Karpas-422 (cell line): ENCODE measurements around the gene DEFB121. TPM values are rescaled to one million over a fixed set of nuclear protein-coding genes. Genes with fewer than 3 reads are reported as not detected.

ENCODE experiments used
- DNase-seq: peaks from one replicate; pipeline ENCODE4 v3.0.0-alpha.2; 2015
- H2AFZ ChIP-seq: fragments of 200-600 bp; sonication (generic); 2 replicates; pipeline ENCODE4 v1.6.1; 2014; ENCODE audit warnings: antibody characterized with exemption, low read length, mixed read lengths
- H3K27ac ChIP-seq: fragments of 200-600 bp; sonication (generic); 2 replicates; pipeline ENCODE4 v1.5.1; 2014; ENCODE audit warnings: mild to moderate bottlenecking, low read length, moderate library complexity
- H3K27me3 ChIP-seq: fragments of 200-600 bp; sonication (generic); 2 replicates; pipeline ENCODE4 v1.6.1; 2014; ENCODE audit warnings: low read length, mixed read lengths
- H3K36me3 ChIP-seq: fragments of 200-600 bp; sonication (generic); 2 replicates; pipeline ENCODE4 v1.6.1; 2014; ENCODE audit warnings: low read length, mixed read lengths; ENCODE audit not compliant: insufficient read depth
- H3K4me1 ChIP-seq: fragments of 200-600 bp; sonication (generic); 2 replicates; pipeline ENCODE4 v1.6.1; 2014; ENCODE audit warnings: mild to moderate bottlenecking, low read length, mixed read lengths
- H3K4me2 ChIP-seq: fragments of 200-600 bp; sonication (generic); 2 replicates; pipeline ENCODE4 v1.6.1; 2014; ENCODE audit warnings: low read length, low read depth, mild to moderate bottlenecking; ENCODE audit not compliant: poor library complexity, severe bottlenecking
- H3K4me3 ChIP-seq: fragments of 200-600 bp; sonication (generic); 2 replicates; pipeline ENCODE4 v1.5.1; 2014; ENCODE audit warnings: mild to moderate bottlenecking, antibody characterized with exemption, low read length, mixed read lengths
- H3K79me2 ChIP-seq: fragments of 200-600 bp; sonication (generic); 2 replicates; pipeline ENCODE4 v1.6.1; 2014; ENCODE audit warnings: mild to moderate bottlenecking, low read length, mixed read lengths
- H3K9ac ChIP-seq: fragments of 200-600 bp; sonication (generic); 2 replicates; pipeline ENCODE4 v1.6.0; 2014; ENCODE audit warnings: low read length
- H3K9me2 ChIP-seq: fragments of 200-600 bp; sonication (generic), shearing (Covaris generic); replicated peaks from 2 replicates; pipeline ENCODE4 v1.6.0; 2014; ENCODE audit warnings: mild to moderate bottlenecking, low read length, moderate library complexity; ENCODE audit not compliant: insufficient read depth
- H3K9me3 ChIP-seq: fragments of 300-700, 200-600 bp; sonication (generic); 2 replicates; pipeline ENCODE4 v1.6.1; 2014; ENCODE audit warnings: low read length, mixed read lengths
- H4K20me1 ChIP-seq: fragments of 200-600 bp; sonication (generic); 2 replicates; pipeline ENCODE4 v1.6.1; 2014; ENCODE audit warnings: mild to moderate bottlenecking, antibody characterized with exemption, low read length, low read depth; ENCODE audit not compliant: insufficient read depth
- total RNA-seq: library from RNA; depleted of rRNA; stranded (reverse); fragments of >200 nt; shearing (Covaris generic); gene quantifications from 2 replicates; pipeline ENCODE4 v1.2.3, GENCODE V29; 2014; ENCODE audit warnings: low replicate concordance; rRNA removed

DEFB121 gene
- not detected in 2 replicates for total RNA-seq

DNA sequence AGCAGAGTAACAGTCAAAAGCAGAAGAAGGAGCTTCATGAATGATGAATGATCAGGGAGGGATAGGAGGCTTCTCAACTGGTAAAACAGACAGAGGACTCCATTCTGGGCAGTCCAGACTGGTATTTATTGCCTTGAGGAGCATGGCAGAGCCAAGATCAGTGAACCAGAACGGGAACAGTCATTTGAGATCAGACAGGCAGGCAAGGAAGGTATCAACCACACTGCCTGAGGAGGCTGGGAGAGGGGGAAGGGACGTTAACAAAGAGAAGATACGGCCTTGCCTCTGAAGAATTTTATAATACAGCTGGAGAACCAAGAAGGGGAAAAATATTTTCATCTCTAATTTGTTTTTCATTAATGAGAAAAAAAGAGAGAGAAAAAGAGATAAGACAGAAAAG lies at the start of gene DEFB121:
DEFB121 (minus strand) TSS at position 101 of the 400 bp plus-strand sequence; CDS start at position 38, 63 bp downstream.
- no peaks in the 10 kb centered on the region for H3K79me2 ChIP-seq
- no peaks in the 10 kb centered on the region for H3K4me1 ChIP-seq
- H3K9me2 ChIP-seq: no peaks in the 10 kb centered on the region
- H3K4me3 ChIP-seq: no peak within 1 kb of the TSS
- no peaks in the 10 kb centered on the region for H3K36me3 ChIP-seq
- H3K27ac ChIP-seq: no peak within 1 kb of the TSS
- no peaks in the 10 kb centered on the region for H4K20me1 ChIP-seq
- no peak for DNase-seq
- no peak within 1 kb of the TSS for H3K4me2 ChIP-seq
- no peak within 1 kb of the TSS for H3K9ac ChIP-seq
- H3K9me3 ChIP-seq: no peaks in the 10 kb centered on the region
- H2AFZ ChIP-seq: no peak within 1 kb of the TSS
- no peaks in the 10 kb centered on the region for H3K27me3 ChIP-seq

DNA sequence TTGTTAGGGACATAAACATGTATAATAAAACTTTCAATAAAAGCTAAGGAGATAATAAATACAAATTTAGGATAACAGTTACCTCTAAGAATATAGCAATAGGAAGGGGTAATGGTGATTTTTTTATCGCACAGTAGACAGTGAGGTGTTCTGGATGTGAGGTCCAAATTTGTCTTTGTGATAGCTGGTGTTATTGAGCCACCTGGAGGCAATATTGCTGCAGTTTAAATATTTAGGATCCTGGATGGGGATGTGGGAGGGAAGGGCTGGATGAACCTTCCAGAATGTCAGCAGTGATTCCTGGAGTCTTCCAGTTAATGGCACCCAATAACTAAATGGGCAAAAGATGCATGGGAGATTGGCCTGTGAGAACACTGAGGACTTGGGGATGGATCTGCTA lies 48.3 kb upstream of the DEFB121 start:
- Histone ChIP-seq H3K9me3 (no peaks in the 10 kb centered on the region), H3K4me1 (no peaks in the 10 kb centered on the region), H3K9me2 (no peaks in the 10 kb centered on the region), H4K20me1 (no peaks in the 10 kb centered on the region), H3K36me3 (no peaks in the 10 kb centered on the region), H3K9ac (no peak overlapping the region), H3K79me2 (no peaks in the 10 kb centered on the region), H3K4me2 (no peak overlapping the region), H3K27ac (no peak overlapping the region), H3K27me3 (no peaks in the 10 kb centered on the region), H2AFZ (no peak overlapping the region), H3K4me3 (no peak overlapping the region)
- DNase-seq: no peak

- DNase-seq: no peak
- no peaks in the 10 kb centered on the region for H3K9me2 ChIP-seq
These were observed 46.6 kb upstream of the DEFB121 start for GRCh38 chr20:31452575-31452974.

DNA sequence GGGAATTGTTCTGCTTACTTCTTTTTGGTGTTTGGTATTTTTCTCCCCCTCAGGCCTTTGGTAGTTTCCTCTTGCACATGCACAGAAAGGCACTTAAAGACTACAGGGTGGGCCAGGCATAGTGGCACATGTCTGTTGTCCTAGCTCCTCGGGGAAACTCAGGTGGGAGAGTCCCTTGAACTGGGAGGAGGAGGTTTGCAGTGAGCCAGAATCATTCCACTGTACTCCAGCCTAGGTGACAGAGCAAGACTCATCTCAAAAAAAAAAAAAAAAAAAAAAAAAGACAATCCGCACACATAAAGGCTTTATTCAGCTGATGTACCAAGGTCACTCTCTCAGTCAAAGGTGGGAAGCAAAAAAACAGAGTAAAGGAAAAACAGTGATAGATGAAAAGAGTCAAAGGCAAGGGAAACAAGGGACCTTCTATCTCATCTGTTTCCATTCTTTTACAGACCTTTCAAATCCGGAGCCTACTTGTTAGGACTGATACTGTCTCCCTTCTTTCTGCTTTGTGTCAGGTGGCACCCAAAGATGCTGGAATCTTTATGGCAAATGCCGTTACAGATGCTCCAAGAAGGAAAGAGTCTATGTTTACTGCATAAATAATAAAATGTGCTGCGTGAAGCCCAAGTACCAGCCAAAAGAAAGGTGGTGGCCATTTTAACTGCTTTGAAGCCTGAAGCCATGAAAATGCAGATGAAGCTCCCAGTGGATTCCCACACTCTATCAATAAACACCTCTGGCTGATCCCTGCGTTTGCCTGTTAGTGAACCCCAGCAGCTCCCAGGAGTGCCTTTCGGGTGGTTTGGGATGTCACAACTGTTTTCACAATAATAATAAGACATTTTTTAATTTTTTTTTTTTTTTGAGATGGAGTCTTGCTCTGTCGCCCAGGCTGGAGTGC lies 43.7 kb upstream of the DEFB121 start:
- H3K27me3 ChIP-seq: no peaks in the 10 kb centered on the region

More at GRCh38 chr20:31452575-31452974, 46.6 kb upstream of the DEFB121 start:
- no peak overlapping the region for H2AFZ ChIP-seq
- H3K79me2 ChIP-seq: no peaks in the 10 kb centered on the region
- no peaks in the 10 kb centered on the region for H3K4me1 ChIP-seq
- H3K9me3 ChIP-seq: no peaks in the 10 kb centered on the region
- H3K36me3 ChIP-seq: no peaks in the 10 kb centered on the region
- H3K27ac ChIP-seq: no peak overlapping the region
- H3K4me2 ChIP-seq: no peak overlapping the region
- no peaks in the 10 kb centered on the region for H4K20me1 ChIP-seq
- no peak overlapping the region for H3K4me3 ChIP-seq
- H3K27me3 ChIP-seq: no peaks in the 10 kb centered on the region
- no peak overlapping the region for H3K9ac ChIP-seq

GRCh38 chr20:31446084-31446819 lies 40.2 kb upstream of the DEFB121 start:
- H3K9me2 ChIP-seq: no peaks in the 10 kb centered on the region
- H3K4me1 ChIP-seq: no peaks in the 10 kb centered on the region
- H3K4me2 ChIP-seq: no peak overlapping the region
- DNase-seq: no peak
- no peak overlapping the region for H3K4me3 ChIP-seq
- no peaks in the 10 kb centered on the region for H3K9me3 ChIP-seq
- H3K79me2 ChIP-seq: no peaks in the 10 kb centered on the region
- no peaks in the 10 kb centered on the region for H3K27me3 ChIP-seq
- H3K36me3 ChIP-seq: no peaks in the 10 kb centered on the region
- no peaks in the 10 kb centered on the region for H4K20me1 ChIP-seq
- H3K9ac ChIP-seq: no peak overlapping the region
- H3K27ac ChIP-seq: no peak overlapping the region
- no peak overlapping the region for H2AFZ ChIP-seq

More for the DNA sequence above, 43.7 kb upstream of the DEFB121 start:
- Histone ChIP-seq H3K9ac (no peak overlapping the region), H3K4me2 (no peak overlapping the region), H4K20me1 (no peaks in the 10 kb centered on the region), H3K9me2 (no peaks in the 10 kb centered on the region), H3K9me3 (no peaks in the 10 kb centered on the region), H3K4me1 (no peaks in the 10 kb centered on the region), H3K27ac (no peak overlapping the region), H3K79me2 (no peaks in the 10 kb centered on the region), H2AFZ (no peak overlapping the region), H3K36me3 (no peaks in the 10 kb centered on the region), H3K4me3 (no peak overlapping the region)
- no peak for DNase-seq

DNA sequence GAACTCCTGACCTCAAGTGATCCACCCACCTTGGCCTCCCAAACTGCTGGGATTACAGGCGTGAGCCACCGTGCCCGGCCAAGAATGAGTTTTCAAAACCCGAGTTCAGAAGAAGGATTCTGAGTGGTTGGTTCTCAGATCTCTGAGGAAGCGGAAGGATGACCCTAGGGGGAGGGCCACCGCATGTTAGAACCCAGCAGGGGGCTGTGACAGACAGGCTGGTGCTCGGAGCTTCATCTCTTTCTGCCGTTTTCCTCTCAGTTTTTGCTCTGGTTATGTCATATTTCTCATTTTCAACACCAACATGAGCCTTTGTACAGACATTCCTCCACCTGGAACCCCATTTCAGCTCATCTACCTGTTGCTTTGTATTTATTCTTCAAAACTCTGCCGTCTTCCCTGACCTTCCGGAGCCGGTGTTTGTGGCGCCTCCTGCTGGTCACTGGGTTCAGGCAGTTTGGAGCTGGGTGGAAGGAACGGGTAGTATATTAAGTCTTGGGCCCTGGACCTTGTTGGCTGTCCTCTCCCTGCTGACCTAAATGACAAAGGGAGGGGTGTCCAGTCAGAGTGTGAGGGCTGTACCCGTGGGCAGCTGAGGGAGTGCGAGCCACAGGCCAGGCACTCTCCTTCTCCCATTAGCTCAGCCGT lies 34.1 kb upstream of the DEFB121 start, which contains the start of gene DEFB123:
DEFB123 (plus strand) TSS at position 621 of the 648 bp plus-strand sequence. CDS start 67 bp downstream, outside the sequence.
- Histone ChIP-seq H2AFZ (no peak within 1 kb of the TSS), H3K4me3 (no peak within 1 kb of the TSS), H3K9me3 (no peaks in the 10 kb centered on the region), H3K79me2 (no peaks in the 10 kb centered on the region), H3K27ac (no peak within 1 kb of the TSS), H3K9ac (no peak within 1 kb of the TSS), H3K4me2 (no peak within 1 kb of the TSS), H3K4me1 (no peaks in the 10 kb centered on the region), H4K20me1 (no peaks in the 10 kb centered on the region), H3K9me2 (no peaks in the 10 kb centered on the region), H3K36me3 (no peaks in the 10 kb centered on the region), H3K27me3 (no peaks in the 10 kb centered on the region)
- DNase-seq: peak; percentile 44

DNA sequence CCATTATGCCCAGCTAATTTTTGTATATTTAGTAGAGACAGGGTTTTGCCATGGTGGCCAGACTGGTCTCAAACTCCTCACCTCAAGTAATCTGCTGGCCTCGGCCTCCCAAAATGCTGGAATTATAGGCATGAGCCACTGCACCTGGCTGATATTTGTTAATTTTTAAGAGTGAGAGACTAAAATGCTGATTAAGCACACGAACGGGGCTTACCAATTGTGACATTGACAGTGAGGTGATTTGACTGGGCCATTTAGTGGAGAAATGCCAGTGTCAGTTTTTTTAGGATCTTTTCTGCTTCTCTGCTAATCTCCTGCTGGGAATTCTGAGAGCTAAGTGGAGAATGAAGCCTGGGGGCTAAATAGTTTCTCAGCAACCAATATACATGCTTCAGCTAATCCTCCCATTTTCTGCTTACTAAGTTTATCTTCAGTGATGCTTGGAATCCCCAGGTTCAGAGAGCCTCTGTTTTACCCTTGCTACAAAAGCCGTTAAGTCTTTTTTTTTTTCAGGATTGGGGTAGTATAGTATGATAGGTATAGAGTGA lies 24.6 kb upstream of the DEFB121 start:
- no peaks in the 10 kb centered on the region for H3K9me2 ChIP-seq
- H3K79me2 ChIP-seq: no peaks in the 10 kb centered on the region
- no peak overlapping the region for H3K4me2 ChIP-seq
- DNase-seq: no peak
- no peak overlapping the region for H3K27ac ChIP-seq
- H3K27me3 ChIP-seq: no peaks in the 10 kb centered on the region
- no peak overlapping the region for H3K4me3 ChIP-seq
- no peaks in the 10 kb centered on the region for H4K20me1 ChIP-seq
- H3K4me1 ChIP-seq: no peaks in the 10 kb centered on the region
- H3K9ac ChIP-seq: no peak overlapping the region
- no peaks in the 10 kb centered on the region for H3K36me3 ChIP-seq
- no peaks in the 10 kb centered on the region for H3K9me3 ChIP-seq
- no peak overlapping the region for H2AFZ ChIP-seq
